Activated T-cell treated with anti-CD3 and anti-CD28 coated beads, Interleukin-2, amount 50 U/mL, for 48 hours (primary cell): ENCODE results near the gene SPINT1.
"Not testable (repeated sequence)": the region's sequence is repeated elsewhere in the genome, so short reads cannot be mapped to it uniquely, and the experiment has no call there.

Experiments used
- DNase-seq, 2 experiments: peaks; one replicate each; pipeline ENCODE4 v3.0.0-alpha.2; 2020

Gene SPINT1

DNA sequence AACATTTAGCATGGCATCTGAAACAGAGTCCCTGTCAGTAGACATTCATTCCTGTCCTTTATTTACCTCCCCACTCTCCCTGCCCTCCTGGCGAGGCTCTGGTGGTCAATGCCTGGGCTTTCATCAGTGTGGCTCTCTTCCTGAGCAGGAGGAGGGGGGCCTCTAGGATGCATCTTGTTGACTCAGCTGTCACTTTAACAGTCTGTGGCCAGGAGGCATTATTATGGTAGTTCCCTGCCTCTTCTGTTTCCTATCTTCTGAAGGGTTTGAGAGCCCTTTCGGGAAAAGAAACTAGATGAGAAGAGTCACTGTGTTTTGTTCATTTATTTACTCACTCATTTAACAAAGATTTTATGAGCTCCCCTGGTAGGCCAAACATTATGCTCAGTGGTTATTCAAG lies 13.0 kb upstream of the SPINT1 start:
- no peak for DNase-seq

DNA sequence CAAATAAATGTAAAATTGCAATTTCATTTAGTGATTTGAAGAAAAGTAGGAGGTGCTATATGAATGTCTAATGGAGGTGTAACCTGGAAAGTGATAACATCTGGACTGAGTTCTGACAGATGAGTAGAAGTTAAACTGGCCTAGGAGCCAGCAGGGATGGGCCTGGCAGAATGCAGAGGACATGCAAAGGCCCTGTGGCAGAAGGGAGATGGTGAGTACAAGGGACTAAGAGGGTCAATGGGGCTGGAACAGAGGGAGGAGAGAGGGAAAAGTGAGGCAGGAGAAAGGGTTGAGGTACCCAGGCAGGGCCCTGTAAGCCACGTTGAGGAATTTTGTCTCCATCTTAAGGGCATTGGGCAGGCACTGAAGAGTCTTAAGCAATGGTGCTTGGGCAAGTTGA lies 12.0 kb upstream of the SPINT1 start:
- DNase-seq, result no peak

DNA sequence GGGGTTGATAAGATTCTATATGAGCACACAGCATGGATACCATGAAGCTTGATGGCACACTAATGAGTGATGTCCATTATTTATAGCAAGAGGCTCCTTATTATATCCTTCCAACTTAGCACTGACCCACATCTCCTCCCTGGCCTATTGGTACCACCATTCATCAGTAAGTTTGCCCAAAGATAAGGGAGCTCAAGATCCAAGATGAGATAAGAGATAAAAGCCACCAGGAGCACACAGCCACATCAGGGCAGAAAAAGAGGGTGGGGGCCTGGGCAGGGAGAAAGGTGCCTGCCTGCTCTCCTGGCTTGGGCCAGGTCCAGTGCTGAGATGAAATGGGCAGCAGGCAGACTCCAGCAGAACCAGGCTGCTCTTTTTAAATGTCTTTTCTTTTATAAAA lies 10.9 kb upstream of the SPINT1 start:
- no peak for DNase-seq

DNA sequence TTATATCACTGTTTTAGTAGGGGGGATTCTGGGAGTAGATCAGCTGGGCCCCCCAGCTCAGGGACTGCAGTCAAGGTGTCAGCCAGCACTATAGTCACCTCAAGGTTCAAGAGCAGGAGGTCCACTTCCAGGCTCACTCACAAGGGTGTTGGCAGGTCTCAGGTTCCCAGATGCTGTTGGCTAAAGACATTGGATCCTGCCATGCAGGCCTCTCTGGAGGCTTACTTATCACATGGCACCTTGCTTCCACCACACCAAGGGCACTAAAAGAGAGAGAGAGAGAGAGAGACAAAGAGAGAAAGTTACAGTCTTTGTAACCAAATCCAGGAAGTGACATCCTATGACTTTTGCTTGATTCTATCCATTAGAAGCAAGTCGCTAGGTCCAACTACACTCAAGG lies 7.8 kb upstream of the SPINT1 start:
- no peak for DNase-seq

DNA sequence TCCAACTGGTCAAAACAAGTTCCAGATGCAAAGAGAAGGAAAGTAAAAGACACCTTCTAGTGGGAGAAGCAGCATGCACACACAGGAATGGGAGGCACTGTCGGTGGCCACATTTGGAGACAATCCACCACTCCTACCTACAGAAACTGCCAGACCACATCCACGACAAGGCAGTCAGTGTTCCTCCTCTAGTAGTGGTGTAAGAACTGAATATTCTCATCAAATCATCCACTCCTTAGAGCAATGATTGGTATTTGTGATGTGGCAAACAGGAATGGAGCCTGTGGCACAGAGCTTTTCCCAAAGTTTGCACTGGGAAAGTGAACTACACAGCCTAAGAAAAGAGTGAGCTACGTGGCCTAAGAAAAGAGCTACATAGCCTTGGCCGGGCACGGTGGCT lies 5.1 kb upstream of the SPINT1 start:
- no peak for DNase-seq

DNA sequence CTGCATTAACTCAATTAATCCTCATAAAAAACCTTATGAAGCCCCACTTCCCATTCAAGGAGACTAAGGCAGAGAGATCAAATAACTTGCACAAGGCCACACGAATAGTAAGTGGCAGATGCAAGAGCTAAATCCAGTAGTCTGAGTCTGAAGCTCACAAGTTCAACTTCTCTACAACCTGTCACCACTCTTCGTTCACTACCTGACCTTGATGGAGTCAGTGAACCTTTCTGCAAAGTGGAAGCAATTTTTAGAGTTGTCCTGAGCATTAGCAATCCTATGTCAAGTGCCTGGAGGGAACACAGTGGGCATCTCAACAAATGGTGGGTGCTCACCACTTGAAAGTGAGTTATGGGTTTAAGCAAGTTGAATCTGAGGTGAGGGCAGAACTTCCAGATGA lies 2.1 kb upstream of the SPINT1 start:
- DNase-seq, result no peak

DNA sequence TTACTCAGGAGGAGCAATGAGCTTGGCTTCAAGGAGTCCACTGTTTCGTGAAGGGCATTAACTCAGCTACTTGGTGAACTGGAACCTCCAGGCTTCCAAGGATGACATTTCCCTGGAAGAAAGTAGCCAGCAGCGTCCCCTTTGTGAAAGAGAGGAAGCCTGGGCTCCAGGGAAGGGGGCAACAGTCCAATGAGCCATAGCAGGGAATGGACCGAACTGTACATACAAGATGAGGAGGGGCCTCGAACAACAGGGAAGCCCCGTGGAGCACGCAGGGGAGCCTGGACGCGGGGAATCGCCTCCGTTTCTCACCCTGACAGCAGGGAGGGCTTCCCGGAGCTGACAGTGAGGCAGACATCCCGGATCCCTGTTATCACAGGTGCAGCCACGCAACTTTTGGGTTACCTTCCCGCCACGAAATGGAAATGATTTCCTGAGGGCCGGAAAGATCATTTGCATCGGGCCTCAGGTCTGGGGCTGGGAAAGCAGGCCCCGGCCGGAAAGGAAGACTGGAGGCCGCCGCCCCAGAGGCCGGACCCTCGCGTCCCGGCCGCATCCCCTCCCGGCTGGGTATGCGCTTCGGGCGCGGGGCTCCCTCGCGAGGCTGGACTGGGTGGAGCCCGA lies 475 bp upstream of the SPINT1 start:
- DNase-seq, result peak in 1 of 2 experiments; percentile 27

DNA sequence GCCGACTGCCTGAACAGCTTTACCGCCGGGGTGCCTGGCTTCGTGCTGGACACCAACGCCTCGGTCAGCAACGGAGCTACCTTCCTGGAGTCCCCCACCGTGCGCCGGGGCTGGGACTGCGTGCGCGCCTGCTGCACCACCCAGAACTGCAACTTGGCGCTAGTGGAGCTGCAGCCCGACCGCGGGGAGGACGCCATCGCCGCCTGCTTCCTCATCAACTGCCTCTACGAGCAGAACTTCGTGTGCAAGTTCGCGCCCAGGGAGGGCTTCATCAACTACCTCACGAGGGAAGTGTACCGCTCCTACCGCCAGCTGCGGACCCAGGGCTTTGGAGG lies 815 bp downstream of the SPINT1 start:
- peak; percentile 56 to 67 for DNase-seq

DNA sequence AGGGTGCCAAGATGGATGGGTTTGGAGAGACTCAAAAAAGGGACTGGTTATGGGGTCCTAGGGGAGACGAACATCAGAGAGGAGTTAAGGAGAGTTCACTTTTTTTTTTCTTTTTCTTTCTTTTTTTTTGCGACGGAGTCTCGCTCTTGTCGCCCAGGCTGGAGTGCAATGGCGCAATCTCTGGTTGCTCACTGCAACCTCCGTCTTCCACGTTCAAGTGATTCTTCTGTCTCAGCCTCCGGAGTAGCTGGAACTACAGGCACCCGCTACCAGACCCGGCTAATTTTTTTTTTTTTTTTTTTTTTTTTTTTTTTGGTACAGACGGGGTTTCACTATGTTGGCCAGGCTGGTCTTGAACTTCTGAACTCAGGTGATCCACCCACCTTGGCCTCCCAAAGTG lies 1.2 kb downstream of the SPINT1 start:
- DNase-seq, result no peak

DNA sequence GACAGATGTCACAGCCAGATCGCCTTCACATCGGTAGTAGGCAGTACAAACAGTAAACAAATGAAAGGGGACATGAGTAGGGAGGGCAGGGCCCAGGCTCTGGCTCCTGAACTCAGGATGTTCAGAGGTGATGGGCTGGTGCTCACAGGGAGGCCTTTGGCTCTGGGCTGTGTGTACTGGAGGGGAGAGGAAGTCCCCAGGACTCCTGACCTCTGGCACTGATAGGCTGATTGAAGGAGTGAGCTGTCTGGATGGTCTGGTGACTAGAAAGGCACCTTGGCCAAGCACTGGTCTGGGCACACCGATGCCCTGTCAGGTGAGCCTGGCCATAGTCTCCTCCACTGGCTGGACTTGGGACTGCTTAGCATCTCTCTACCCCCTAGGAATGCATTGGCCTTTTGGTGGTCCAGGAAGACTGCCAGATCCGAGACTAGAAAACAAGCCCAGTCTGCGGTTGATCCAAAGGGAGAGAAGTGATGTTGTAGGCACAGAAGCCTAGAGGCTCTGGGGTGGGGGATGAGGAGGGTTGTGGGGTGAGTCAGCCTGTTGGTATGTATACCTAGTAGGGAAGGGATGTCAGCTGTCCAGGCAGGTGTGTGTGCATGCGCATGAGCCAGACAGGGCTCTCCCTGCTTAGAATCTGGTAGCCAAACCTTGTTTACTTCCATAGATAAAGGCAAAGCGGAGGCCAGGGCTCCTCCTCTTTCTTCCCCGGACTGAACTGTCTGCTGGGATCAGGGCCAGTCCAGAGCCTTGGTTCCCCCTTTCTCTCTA lies 1.9 kb downstream of the SPINT1 start:
- no peak for DNase-seq

DNA sequence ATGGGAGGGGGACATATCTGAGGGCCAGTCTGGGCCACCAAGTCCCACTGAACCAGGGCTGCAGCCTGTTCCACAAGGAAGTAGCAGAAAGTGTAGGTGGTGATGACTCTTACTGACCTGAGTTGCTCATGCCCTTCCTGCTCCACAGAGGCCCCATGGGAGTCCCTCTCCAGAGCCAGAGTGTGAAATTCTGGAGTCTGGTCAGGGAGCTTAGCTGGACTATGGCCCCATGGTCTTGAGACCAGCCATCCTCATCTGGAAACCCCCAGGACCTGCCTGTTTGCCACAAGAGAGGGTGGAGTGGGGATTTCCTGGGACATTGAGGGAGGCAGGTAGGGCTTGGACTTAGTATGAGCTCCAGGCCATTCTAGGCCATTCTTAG lies 3.0 kb downstream of the SPINT1 start:
- DNase-seq, result no peak

DNA sequence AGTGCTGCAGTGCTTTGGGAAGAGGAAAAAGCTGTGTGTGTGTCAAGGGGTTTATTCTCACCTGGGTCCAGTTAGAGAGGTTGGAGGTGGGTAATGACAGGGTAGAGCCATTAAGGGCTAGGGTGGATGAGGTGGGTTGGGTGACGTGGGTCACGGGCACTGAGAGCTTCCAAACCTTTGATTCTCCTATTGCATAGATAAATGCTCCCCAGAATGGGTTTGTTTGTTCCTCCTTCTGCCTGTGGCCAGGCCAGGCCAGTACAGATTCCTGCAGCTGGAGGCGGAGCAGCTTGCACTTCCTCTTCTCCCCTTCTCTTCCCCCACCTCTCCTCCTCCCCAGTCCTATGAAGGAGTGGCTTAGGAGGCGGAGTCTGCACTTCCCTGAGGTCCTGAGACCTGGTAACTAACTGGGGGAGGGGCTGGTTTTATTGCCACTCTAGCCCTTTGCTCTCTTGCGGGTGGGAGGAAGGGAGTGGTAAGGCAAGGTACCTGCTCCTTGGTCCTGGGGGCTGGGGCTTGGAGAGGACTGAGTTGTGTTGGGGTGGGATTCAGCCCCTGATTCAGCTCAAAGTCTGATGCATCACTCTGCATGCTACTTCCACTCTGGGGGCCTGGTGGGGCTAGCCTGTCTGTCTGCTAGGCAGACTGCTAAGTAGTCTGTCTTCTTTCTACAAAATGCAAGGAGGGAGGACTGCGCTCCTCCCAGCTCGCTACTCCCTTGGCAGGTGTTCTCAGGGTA lies 3.5 kb downstream of the SPINT1 start:
- no peak for DNase-seq

DNA sequence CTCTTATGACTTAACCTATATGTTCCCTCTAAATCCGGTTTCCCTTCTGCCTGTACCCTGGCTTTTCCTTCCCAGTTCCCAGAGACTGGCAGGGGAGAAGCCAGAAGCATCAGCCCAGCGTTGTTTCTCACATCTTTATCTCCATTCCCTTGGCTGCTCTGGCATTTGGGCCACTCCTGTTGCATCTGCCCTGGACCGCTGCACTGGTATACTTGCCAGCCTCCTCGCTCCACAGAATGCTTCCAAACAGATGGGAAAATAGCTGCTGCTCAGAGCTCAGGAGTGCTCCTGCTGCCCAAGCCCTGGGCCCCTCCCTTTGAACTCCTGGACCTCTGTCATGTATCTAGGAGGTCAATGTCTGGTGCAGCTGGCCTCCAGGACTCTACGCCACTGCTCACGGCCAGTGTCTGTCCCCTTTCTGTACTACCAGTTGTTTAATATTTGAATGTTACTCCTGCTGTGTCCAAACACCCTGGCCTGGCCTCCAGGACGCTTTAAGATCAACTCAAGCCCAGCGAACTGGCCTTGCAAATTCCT lies 6.8 kb downstream of the SPINT1 start:
- no peak for DNase-seq

DNA sequence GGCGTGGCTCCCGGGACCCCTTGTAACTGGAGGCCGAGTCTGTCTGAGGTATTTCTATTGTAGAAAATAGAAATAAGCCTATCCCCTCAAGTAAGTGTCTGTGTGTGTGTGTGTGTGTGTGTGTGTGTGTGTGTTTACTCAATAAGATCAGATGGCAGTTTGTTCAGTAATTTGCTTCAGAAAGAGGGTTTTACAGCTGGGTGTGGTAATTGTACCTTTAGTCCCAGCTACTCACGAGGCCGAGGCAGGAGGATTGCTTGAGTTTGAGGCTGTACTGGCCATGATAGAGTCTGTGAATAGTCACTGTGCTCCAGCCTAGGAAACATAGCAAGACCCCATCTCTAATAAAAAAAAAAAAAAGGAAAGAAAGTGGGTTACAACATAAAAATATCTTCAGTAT lies 8.7 kb downstream of the SPINT1 start:
- DNase-seq, result no peak

DNA sequence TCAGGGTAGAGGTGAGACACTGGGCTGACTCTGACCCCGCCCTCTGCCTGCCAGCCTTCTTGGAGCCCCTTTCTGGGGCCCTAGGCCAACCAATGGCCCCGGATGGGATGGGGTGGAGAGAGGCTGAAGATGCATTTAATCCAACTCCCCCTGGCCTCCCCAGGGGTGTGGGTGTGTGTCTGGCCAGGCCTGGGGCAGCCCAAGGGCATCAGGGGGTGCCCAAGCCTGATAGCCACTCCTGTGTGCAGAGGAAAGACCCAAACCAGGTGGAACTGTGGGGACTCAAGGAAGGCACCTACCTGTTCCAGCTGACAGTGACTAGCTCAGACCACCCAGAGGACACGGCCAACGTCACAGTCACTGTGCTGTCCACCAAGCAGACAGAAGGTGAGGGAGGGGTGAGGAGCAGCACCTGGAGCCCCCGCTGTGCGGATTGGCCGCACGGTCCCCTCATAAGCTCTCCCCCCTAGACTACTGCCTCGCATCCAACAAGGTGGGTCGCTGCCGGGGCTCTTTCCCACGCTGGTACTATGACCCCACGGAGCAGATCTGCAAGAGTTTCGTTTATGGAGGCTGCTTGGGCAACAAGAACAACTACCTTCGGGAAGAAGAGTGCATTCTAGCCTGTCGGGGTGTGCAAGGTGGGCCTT lies 9.5 kb downstream of the SPINT1 start:
- no peak for DNase-seq

DNA sequence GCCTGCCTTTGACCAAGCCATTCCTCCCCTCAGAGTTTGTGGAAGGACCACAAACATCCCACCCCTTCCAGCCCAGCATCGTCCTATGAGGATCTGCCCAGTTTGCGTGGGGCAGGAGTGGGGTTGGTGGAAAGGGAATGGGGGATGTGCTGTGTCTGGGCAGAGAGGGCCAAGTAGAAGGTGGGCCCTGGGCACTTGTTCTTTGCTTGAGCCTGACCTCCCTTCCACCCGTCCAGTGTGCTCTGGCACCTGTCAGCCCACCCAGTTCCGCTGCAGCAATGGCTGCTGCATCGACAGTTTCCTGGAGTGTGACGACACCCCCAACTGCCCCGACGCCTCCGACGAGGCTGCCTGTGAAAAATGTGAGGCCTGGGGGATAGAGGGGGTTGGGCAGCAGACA lies 10.3 kb downstream of the SPINT1 start:
- DNase-seq, result no peak

DNA sequence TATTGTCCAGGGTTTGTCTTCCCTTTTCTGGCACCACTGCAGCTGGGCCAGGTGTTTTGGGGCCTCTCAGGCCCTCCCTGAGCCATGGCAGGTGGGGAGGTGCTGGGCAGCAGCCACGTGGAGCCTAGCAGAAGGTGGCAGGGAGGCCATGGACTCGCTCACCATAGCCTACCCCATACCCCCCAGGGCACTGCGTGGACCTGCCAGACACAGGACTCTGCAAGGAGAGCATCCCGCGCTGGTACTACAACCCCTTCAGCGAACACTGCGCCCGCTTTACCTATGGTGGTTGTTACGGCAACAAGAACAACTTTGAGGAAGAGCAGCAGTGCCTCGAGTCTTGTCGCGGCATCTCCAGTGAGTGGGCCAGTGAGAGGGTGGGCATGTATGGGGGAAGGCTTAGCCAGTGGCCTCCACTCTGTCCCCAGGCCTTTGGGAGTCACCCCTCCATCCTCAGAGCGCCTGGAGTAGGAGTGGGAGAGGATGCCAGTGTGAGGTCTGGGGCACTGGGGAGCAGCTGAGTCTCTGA lies 11.9 kb downstream of the SPINT1 start:
- DNase-seq, result no peak

DNA sequence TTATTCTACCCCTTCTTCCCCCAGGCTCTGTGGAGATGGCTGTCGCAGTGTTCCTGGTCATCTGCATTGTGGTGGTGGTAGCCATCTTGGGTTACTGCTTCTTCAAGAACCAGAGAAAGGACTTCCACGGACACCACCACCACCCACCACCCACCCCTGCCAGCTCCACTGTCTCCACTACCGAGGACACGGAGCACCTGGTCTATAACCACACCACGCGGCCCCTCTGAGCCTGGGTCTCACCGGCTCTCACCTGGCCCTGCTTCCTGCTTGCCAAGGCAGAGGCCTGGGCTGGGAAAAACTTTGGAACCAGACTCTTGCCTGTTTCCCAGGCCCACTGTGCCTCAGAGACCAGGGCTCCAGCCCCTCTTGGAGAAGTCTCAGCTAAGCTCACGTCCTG lies 12.9 kb downstream of the SPINT1 start:
- no peak for DNase-seq

DNA sequence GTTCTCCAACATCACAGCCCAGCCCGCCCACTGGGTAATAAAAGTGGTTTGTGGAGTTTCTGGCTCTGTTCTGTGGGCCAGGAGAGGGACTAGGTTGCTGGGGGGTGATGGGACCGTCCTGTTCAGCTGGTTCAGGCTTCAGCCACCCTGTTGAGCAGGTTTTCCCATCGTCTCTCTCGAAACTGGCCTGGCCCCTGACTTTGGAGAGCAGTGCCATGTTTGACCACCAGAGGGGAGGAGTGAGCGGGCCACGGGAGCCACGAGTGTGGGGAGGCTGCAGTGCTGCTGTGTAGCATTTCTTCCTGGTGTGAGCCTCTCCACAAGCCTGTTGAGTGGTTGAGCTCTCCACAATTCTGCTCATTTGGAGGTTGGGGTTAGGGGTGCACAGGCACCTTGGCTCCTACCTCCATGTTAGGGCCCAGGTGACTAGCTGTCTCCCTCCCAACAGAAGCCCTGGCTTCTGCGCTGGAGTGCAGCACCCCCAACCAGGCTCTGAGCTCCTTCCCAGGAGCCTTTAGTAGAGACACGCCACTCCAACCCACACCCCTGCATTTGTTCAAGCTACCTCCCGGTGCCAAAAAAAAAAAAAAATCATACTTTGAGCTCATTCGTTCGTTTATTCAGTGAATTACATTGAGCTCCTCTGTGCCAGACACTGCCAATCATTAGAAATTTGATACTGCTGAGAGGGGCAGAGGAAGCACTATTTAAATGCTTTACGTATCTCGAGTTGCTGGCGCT lies 13.9 kb downstream of the SPINT1 start:
- peak; percentile 91 to 94 for DNase-seq

DNA sequence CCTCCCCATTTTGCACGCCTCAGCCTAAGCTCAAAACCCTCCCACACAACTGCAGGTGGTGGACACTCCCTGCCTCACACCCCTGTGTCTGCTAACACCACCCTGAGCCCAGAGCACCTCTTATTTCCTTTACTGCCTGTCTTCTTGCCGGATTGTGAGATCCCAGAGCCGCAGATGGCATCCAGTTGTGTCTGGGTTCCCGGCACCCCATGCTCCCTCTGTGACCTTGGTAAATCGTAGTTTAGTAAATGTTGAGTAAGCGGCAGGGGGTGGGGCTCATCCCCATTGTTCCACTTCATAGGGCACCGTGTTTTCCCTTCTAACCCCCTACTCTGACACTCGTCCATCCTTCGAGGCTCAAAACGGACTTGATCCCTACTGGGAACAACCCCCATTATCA lies 14.9 kb downstream of the SPINT1 start:
- no peak for DNase-seq

DNA sequence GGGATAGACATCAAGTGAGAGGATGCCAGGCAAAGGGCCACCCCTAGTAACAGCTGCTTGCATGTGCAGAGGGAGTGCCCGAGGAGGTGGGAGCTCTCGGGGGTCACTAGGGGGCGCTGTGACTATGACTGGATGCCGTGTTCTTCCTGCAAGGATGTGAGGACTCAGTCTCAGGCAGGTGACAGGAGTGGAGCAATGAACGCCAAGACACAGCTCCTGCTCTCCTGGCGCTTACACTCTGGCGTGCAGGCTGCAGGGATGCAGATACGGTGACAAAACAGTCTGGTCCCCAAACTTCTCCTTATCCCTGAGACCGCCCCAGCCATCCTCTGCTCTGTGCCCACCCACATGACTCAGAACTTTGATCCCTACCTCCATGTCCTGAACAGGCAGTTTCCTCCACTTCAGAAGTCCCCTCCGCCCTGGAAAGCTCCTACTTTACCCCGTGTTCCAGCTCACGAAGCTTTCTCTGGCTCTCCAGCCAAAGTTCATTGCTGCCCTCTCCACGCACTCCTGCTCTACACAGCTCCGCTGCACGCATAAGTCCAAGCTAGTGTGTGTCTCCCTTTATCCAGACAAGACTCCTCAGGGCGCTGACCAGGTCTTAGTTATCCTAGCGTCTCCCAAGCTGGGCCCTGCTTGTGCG lies 15.5 kb downstream of the SPINT1 start:
- DNase-seq, result peak; percentile 90 to 91

DNA sequence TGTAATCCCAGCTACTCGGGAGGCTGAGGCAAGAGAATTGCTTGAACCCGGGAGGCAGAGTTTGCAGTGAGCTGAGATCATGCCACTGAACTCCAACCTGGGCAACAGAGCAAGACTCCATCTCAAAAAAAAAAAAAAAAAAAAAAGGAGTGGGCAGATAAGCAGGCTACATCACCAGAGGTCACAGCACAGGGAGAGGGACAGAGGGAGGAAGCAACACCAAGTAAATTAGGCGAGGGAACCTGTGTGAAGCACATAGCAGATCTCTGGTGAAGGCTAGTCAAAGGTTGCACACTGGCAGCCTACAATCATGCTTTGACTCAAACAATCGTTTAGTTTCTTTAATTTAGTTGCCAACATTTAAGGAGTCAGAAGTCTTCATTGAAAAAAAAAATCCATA lies 17.3 kb downstream of the SPINT1 start:
- DNase-seq, result not testable (repeated sequence)
